ENCODE measurements around the gene GADD45G.

- no peak for TF ChIP-seq CTCF (conservative IDR thresholded peaks at IDR 0.05; ENCODE audit: low read length)
- no peak for TF ChIP-seq EZH2phosphoT487 (IDR thresholded peaks at IDR 0.05; ENCODE audit: borderline replicate concordance, low read depth, low read length)
Measured at GRCh38 chr9:89626741-89627265, 22.0 kb downstream of the GADD45G start.

Measured in OCI-LY7 (cell line).